ENCODE data around the gene ALDOB. TPM values are rescaled to one million over a fixed set of nuclear protein-coding genes. Genes with fewer than 3 reads are reported as not detected.
A peak's percentile ranks its signal among the peaks of the same experiment; 100 is the strongest.

The ALDOB gene
- total RNA-seq, 1 donor from 2014 or later, result not detected

- DNase-seq (ENCODE audit: low read depth), result peak; percentile 74
Measured at GRCh38 chr9:101427957-101428655, 7.5 kb downstream of the ALDOB start.

- DNase-seq (ENCODE audit: low read depth), result no peak
Measured at GRCh38 chr9:101427358-101427757, 8.2 kb downstream of the ALDOB start.

GRCh38 chr9:101421653-101422065, 13.9 kb downstream of the ALDOB start:
- no peak for DNase-seq (ENCODE audit: low read depth)

- DNase-seq (ENCODE audit: low read depth), result no peak
Measured at GRCh38 chr9:101419863-101420262, 15.7 kb downstream of the ALDOB start.

GRCh38 chr9:101418518-101419430, 16.8 kb downstream of the ALDOB start:
- no peak for DNase-seq (ENCODE audit: low read depth)

GRCh38 chr9:101417977-101418376, 17.6 kb downstream of the ALDOB start:
- DNase-seq (ENCODE audit: low read depth), result no peak

- DNase-seq (ENCODE audit: low read depth), result no peak
Measured at GRCh38 chr9:101417389-101417788, 18.2 kb downstream of the ALDOB start.

GRCh38 chr9:101415578-101415977, 20.0 kb downstream of the ALDOB start:
- DNase-seq (ENCODE audit: low read depth), result no peak

GRCh38 chr9:101414839-101415238, 20.7 kb downstream of the ALDOB start:
- no peak for DNase-seq (ENCODE audit: low read depth)

GRCh38 chr9:101409079-101409477, 26.5 kb downstream of the ALDOB start:
- no peak for DNase-seq (ENCODE audit: low read depth)

GRCh38 chr9:101408374-101409078, 27.0 kb downstream of the ALDOB start:
- DNase-seq (ENCODE audit: low read depth), result no peak

- DNase-seq (ENCODE audit: low read depth), result no peak
Measured at GRCh38 chr9:101403516-101404285, 31.9 kb downstream of the ALDOB start.

GRCh38 chr9:101400120-101400519, 35.5 kb downstream of the ALDOB start:
- no peak for DNase-seq (ENCODE audit: low read depth)

GRCh38 chr9:101399643-101399970, 36.0 kb downstream of the ALDOB start:
- DNase-seq (ENCODE audit: low read depth), result no peak

- DNase-seq (ENCODE audit: low read depth), result no peak
Measured at GRCh38 chr9:101398930-101399642, 36.5 kb downstream of the ALDOB start.

- DNase-seq (ENCODE audit: low read depth), result peak; percentile 97
Measured at GRCh38 chr9:101398068-101398929, 37.3 kb downstream of the ALDOB start, which contains the start of the genes MRPL50 and ZNF189. MRPL50 (minus strand) TSS chr9:101398618; CDS start chr9:101398592, 26 bp downstream. ZNF189 (plus strand) TSS chr9:101398851; CDS start chr9:101399157, 306 bp downstream.

- no peak for DNase-seq (ENCODE audit: low read depth)
Measured at GRCh38 chr9:101397746-101398067, 37.9 kb downstream of the ALDOB start.

GRCh38 chr9:101394687-101395086, 40.9 kb downstream of the ALDOB start:
- DNase-seq (ENCODE audit: low read depth), result no peak

- DNase-seq (ENCODE audit: low read depth), result no peak
Measured at GRCh38 chr9:101393135-101393534, 42.4 kb downstream of the ALDOB start.

GRCh38 chr9:101388507-101388993, 47.0 kb downstream of the ALDOB start:
- no peak for DNase-seq (ENCODE audit: low read depth)

Measured in renal cortical epithelial cell (primary cell).